Mucosa of descending colon (tissue), 3 donors: ENCODE measurements around the gene AGGF1. TPM values are rescaled to one million over a fixed set of nuclear protein-coding genes. Genes with fewer than 3 reads are reported as not detected.
"Not testable (repeated sequence)": the region's sequence is repeated elsewhere in the genome, so short reads cannot be mapped to it uniquely, and the experiment has no call there.

ENCODE experiments used
- ATAC-seq: fragments of 200-7000 bp; cut with Tn5 transposase; one replicate; pipeline ENCODE4 v1.9.1; 2020; ENCODE audit warnings: mild to moderate bottlenecking, moderate library complexity
- DNase-seq, 3 donors: peaks; one replicate each; pipeline ENCODE4 v3.0.0-alpha.2; 2020
- H3K36me3 ChIP-seq: fragments of 200-600 bp; one replicate; pipeline ENCODE4 v1.8.0; 2021; ENCODE audit warnings: low read depth, mild to moderate bottlenecking
- H3K4me1 ChIP-seq: fragments of 200-600 bp; one replicate; pipeline ENCODE4 v1.8.0; 2021; ENCODE audit warnings: low read depth, mild to moderate bottlenecking
- H3K4me3 ChIP-seq: fragments of 200-600 bp; one replicate; pipeline ENCODE4 v1.8.0; 2021; ENCODE audit warnings: mild to moderate bottlenecking
- H3K9me3 ChIP-seq: fragments of 200-600 bp; one replicate; pipeline ENCODE4 v1.8.0; 2021; ENCODE audit warnings: mild to moderate bottlenecking
- CTCF ChIP-seq: fragments of 200-600 bp; IDR thresholded peaks from one replicate; pipeline ENCODE4 v1.8.0; 2022; ENCODE audit warnings: antibody characterized with exemption, mild to moderate bottlenecking
- intact Hi-C, 2 donors: fragments of 100-400 bp; cut with DNase I in 1 of 2; cut with micrococcal nuclease in 1 of 2; formaldehyde crosslinking; loops; one replicate each; pipeline versions ENCODE4 v1.11.0 to v1.11.1; 2022; cut with DNase I, micrococcal nuclease
- total RNA-seq, 3 donors: library from RNA; stranded (reverse); fragmentation: NEBNext Ultra II Directional in 2 of 3; extraction: Animal tissue kit (Norgen Biotek cat#: 25700) in 2 of 3; gene quantifications; one replicate each; pipeline versions ENCODE4 v1.2.1 to v1.2.4, GENCODE V29; 2021 to 2023
- donor health status: DM: no; HTN: no; CAD: no; lungs with moderate emphysema.
- donor health status: DM: no; HTN: no; CAD: no.
- donor health status: DM: no; HTN: yes; CAD: no.

AGGF1 gene
- total RNA-seq, 3 donors from 2014 or later, result 19.6 to 20.3 (median 20.2) TPM

- H3K4me3 ChIP-seq, result peak overlapping the region; percentile 46
- TF ChIP-seq CTCF, result no peak
- ATAC-seq (peak; percentile 29), DNase-seq (peak; percentile 33 to 63 (median 56))
- H3K4me1 ChIP-seq, result peaks cover 13% of the 10 kb centered on the region
- H3K36me3 ChIP-seq, result no peaks in the 10 kb centered on the region
- H3K9me3 ChIP-seq, result no peaks in the 10 kb centered on the region
- intact Hi-C loops, result no loop called here
Measured at GRCh38 chr5:77087484-77088261, 57.5 kb downstream of the AGGF1 start.

GRCh38 chr5:77095189-77095588, 65.0 kb downstream of the AGGF1 start:
- Histone ChIP-seq H3K9me3 (no peaks in the 10 kb centered on the region), H3K4me3 (no peak overlapping the region), H3K4me1 (no peaks in the 10 kb centered on the region), H3K36me3 (no peaks in the 10 kb centered on the region)
- DNase-seq (no peak), ATAC-seq (no peak)
- intact Hi-C loops, result no loop called here
- no peak for TF ChIP-seq CTCF

GRCh38 chr5:77101298-77101697, 71.1 kb downstream of the AGGF1 start:
- Histone ChIP-seq H3K9me3 (no peaks in the 10 kb centered on the region), H3K4me3 (no peak overlapping the region), H3K36me3 (no peaks in the 10 kb centered on the region), H3K4me1 (no peaks in the 10 kb centered on the region)
- TF ChIP-seq CTCF, result no peak
- intact Hi-C loops, result no loop called here
- DNase-seq (no peak), ATAC-seq (no peak)

GRCh38 chr5:77102549-77102948, 72.3 kb downstream of the AGGF1 start:
- H3K36me3 ChIP-seq, result no peaks in the 10 kb centered on the region
- no peak for TF ChIP-seq CTCF
- DNase-seq (no peak), ATAC-seq (no peak)
- no peaks in the 10 kb centered on the region for H3K4me1 ChIP-seq
- H3K4me3 ChIP-seq, result no peak overlapping the region
- no peaks in the 10 kb centered on the region for H3K9me3 ChIP-seq
- intact Hi-C loops, result no loop called here

GRCh38 chr5:77103457-77103856, 73.3 kb downstream of the AGGF1 start:
- TF ChIP-seq CTCF, result no peak
- intact Hi-C loops, result no loop called here
- Histone ChIP-seq H3K36me3 (no peaks in the 10 kb centered on the region), H3K4me3 (no peak overlapping the region), H3K4me1 (no peaks in the 10 kb centered on the region), H3K9me3 (no peaks in the 10 kb centered on the region)
- DNase-seq (no peak), ATAC-seq (no peak)

GRCh38 chr5:77104813-77105212, 74.6 kb downstream of the AGGF1 start:
- no peak for ATAC-seq
- H3K4me1 ChIP-seq, result no peaks in the 10 kb centered on the region
- H3K4me3 ChIP-seq, result no peak overlapping the region
- DNase-seq, result no peak
- intact Hi-C loops, result no loop called here
- no peaks in the 10 kb centered on the region for H3K9me3 ChIP-seq
- no peaks in the 10 kb centered on the region for H3K36me3 ChIP-seq
- no peak for TF ChIP-seq CTCF

- H3K4me1 ChIP-seq, DNase-seq, H3K36me3 ChIP-seq, ATAC-seq, H3K4me3 ChIP-seq, intact Hi-C loops, H3K9me3 ChIP-seq: not testable (repeated sequence)
Measured at GRCh38 chr5:77107035-77107434, 76.8 kb downstream of the AGGF1 start.
